Stimulated activated CD8-positive, alpha-beta memory T cell treated with anti-CD3 and anti-CD28 coated beads, Interleukin-7, amount 100 ng/mL, for 1 hour (primary cell): ENCODE results near the gene ZNF277.
"Not testable (repeated sequence)": the region's sequence is repeated elsewhere in the genome, so short reads cannot be mapped to it uniquely, and the experiment has no call there.

Experiments
- DNase-seq, 2 donors: peaks; one replicate each; pipeline ENCODE4 v3.0.0-alpha.2; 2020; ENCODE audit warnings: low read depth in 2 of 2

The ZNF277 gene

GRCh38 chr7:112292162-112292561 is 85.7 kb downstream of the ZNF277 start:
- DNase-seq, result no peak

GRCh38 chr7:112293416-112293815 is 86.9 kb downstream of the ZNF277 start:
- DNase-seq, result no peak

- no peak for DNase-seq
Measured at GRCh38 chr7:112296432-112296831, 89.9 kb downstream of the ZNF277 start.

- no peak for DNase-seq
Measured at GRCh38 chr7:112297681-112298080, 91.2 kb downstream of the ZNF277 start.

GRCh38 chr7:112298543-112299100 is 92.1 kb downstream of the ZNF277 start:
- no peak for DNase-seq

- DNase-seq, result no peak
Measured at GRCh38 chr7:112300072-112300471, 93.6 kb downstream of the ZNF277 start.

GRCh38 chr7:112300831-112301407 is 94.4 kb downstream of the ZNF277 start:
- no peak for DNase-seq

- DNase-seq, result no peak
Measured at GRCh38 chr7:112302566-112302965, 96.1 kb downstream of the ZNF277 start.

GRCh38 chr7:112306903-112307302 is 100.4 kb downstream of the ZNF277 start:
- DNase-seq, result no peak

- DNase-seq, result no peak
Measured at GRCh38 chr7:112307506-112307905, 101.0 kb downstream of the ZNF277 start.

- DNase-seq, result no peak
Measured at GRCh38 chr7:112308974-112309373, 102.5 kb downstream of the ZNF277 start.

GRCh38 chr7:112316803-112317202 is 110.3 kb downstream of the ZNF277 start:
- not testable (repeated sequence) for DNase-seq

- DNase-seq, result no peak
Measured at GRCh38 chr7:112322070-112322469, 115.6 kb downstream of the ZNF277 start.

GRCh38 chr7:112327566-112327965 is 121.1 kb downstream of the ZNF277 start:
- DNase-seq, result no peak

- DNase-seq, result no peak
Measured at GRCh38 chr7:112331492-112331891, 125.0 kb downstream of the ZNF277 start.

- DNase-seq, result no peak
Measured at GRCh38 chr7:112334366-112334765, 127.9 kb downstream of the ZNF277 start.

GRCh38 chr7:112336261-112336660 is 129.8 kb downstream of the ZNF277 start:
- DNase-seq, result no peak

- DNase-seq, result no peak
Measured at GRCh38 chr7:112336936-112337576, 130.6 kb downstream of the ZNF277 start.

- no peak for DNase-seq
Measured at GRCh38 chr7:112337892-112338291, 131.4 kb downstream of the ZNF277 start.

GRCh38 chr7:112338786-112339185 is 132.3 kb downstream of the ZNF277 start:
- no peak for DNase-seq

GRCh38 chr7:112341464-112341863 is 135.0 kb downstream of the ZNF277 start:
- no peak for DNase-seq

GRCh38 chr7:112346381-112347060 is 140.0 kb downstream of the ZNF277 start:
- no peak for DNase-seq

- no peak for DNase-seq
Measured at GRCh38 chr7:112347088-112347487, 140.6 kb downstream of the ZNF277 start.
